GM23338 (cell line): ENCODE results near the gene GPN2. TPM values are rescaled to one million over a fixed set of nuclear protein-coding genes. Genes with fewer than 3 reads are reported as not detected.

Experiments used
- ATAC-seq: fragments of 200-7000 bp; cut with Tn5 transposase; 3 replicates; pipeline ENCODE4 v1.9.1; 2020
- DNase-seq: peaks from one replicate; pipeline ENCODE4 v3.0.0-alpha.2; 2015; ENCODE audit warnings: low spot score
- H2AFZ ChIP-seq: fragments of 200-600 bp; sonication (generic); 2 replicates; pipeline ENCODE4 v1.8.0; 2016; ENCODE audit warnings: antibody characterized with exemption, mild to moderate bottlenecking, moderate library complexity
- H3F3A ChIP-seq: fragments of 200-600 bp; sonication (generic); replicated peaks from 2 replicates; pipeline ENCODE4 v1.8.0; 2017; ENCODE audit warnings: antibody characterized with exemption, mixed run types, low read depth
- H3K27ac ChIP-seq: fragments of 200-600 bp; sonication (generic); 2 replicates; pipeline ENCODE4 v1.6.1; 2016; ENCODE audit warnings: low read depth
- H3K27me3 ChIP-seq: fragments of 200-600 bp; sonication (generic); 2 replicates; pipeline ENCODE4 v1.8.0; 2016; ENCODE audit warnings: mild to moderate bottlenecking, mixed run types, moderate library complexity; ENCODE audit not compliant: insufficient read depth
- H3K36me3 ChIP-seq: fragments of 200-600 bp; sonication (generic); 2 replicates; pipeline ENCODE4 v1.8.0; 2016; ENCODE audit warnings: mild to moderate bottlenecking; ENCODE audit not compliant: insufficient read depth
- H3K4me1 ChIP-seq: fragments of 200-600 bp; sonication (generic); 2 replicates; pipeline ENCODE4 v1.8.0; 2016; ENCODE audit warnings: mild to moderate bottlenecking, moderate library complexity; ENCODE audit not compliant: insufficient read depth
- H3K4me2 ChIP-seq: fragments of 200-600 bp; sonication (generic); 2 replicates; pipeline ENCODE4 v1.7.1; 2017; ENCODE audit warnings: mixed run types
- H3K4me3 ChIP-seq: fragments of 200-600 bp; sonication (generic); 2 replicates; pipeline ENCODE4 v1.6.1; 2016; ENCODE audit warnings: mixed run types
- H3K79me2 ChIP-seq: fragments of 200-600 bp; sonication (generic); replicated peaks from 2 replicates; pipeline ENCODE4 v1.8.0; 2017; ENCODE audit warnings: mild to moderate bottlenecking; ENCODE audit not compliant: insufficient read depth
- H3K9me2 ChIP-seq: fragments of 200-600 bp; sonication (generic); 2 replicates; pipeline ENCODE4 v1.8.0; 2017; ENCODE audit not compliant: insufficient read depth
- H4K20me1 ChIP-seq: fragments of 200-600 bp; sonication (generic); replicated peaks from 2 replicates; pipeline ENCODE4 v1.8.0; 2017; ENCODE audit warnings: mild to moderate bottlenecking; ENCODE audit not compliant: insufficient read depth
- H3K27ac Mint-ChIP-seq: 2 replicates; pipeline ENCODE4 v1.8.0; 2020; ENCODE audit warnings: inconsistent platforms, mild to moderate bottlenecking, moderate library complexity, mixed read lengths
- H3K27me3 Mint-ChIP-seq: 3 replicates; pipeline ENCODE4 v1.8.0; 2022; ENCODE audit warnings: low read depth, mild to moderate bottlenecking, moderate library complexity, mixed read lengths, inconsistent platforms; ENCODE audit not compliant: insufficient read depth, poor library complexity
- H3K36me3 Mint-ChIP-seq: 3 replicates; pipeline ENCODE4 v1.8.0; 2021; ENCODE audit warnings: low read depth, mild to moderate bottlenecking, inconsistent platforms, moderate library complexity, mixed read lengths
- H3K4me1 Mint-ChIP-seq: 3 replicates; pipeline ENCODE4 v1.8.0; 2020; ENCODE audit warnings: mild to moderate bottlenecking, inconsistent platforms, mixed read lengths
- H3K4me3 Mint-ChIP-seq: 3 replicates; pipeline ENCODE4 v1.8.0; 2021; ENCODE audit warnings: moderate library complexity, mild to moderate bottlenecking, inconsistent platforms, mixed read lengths
- H3K9me3 Mint-ChIP-seq: 3 replicates; pipeline ENCODE4 v1.8.0; 2020; ENCODE audit warnings: moderate library complexity, mild to moderate bottlenecking, inconsistent platforms, mixed read lengths
- CTCF ChIP-seq, 2 experiments: fragments of 200-600 bp in 1 of 2; sonication (generic) in 1 of 2; conservative IDR thresholded peaks; 2 replicates each; pipeline versions ENCODE4 v1.5.1 to v1.6.1; 2016 to 2017; ENCODE audit warnings: antibody characterized with exemption in 2 of 2, low read depth in 2 of 2, mild to moderate bottlenecking in 2 of 2, moderate library complexity in 1 of 2
- ETS1 ChIP-seq: IDR thresholded peaks from 2 replicates; pipeline ENCODE4 v1.6.1; 2016; ENCODE audit warnings: antibody characterized with exemption
- EZH2 ChIP-seq: fragments of 200-600 bp; sonication (generic); IDR thresholded peaks from one replicate; pipeline ENCODE4 v1.8.0; 2017; ENCODE audit warnings: antibody characterized with exemption, mild to moderate bottlenecking, low read depth; ENCODE audit not compliant: unreplicated experiment
- EZH2phosphoT487 ChIP-seq: fragments of 200-600 bp; sonication (generic); IDR thresholded peaks from one replicate; pipeline ENCODE4 v1.8.1; 2018; ENCODE audit warnings: antibody characterized with exemption; ENCODE audit not compliant: unreplicated experiment
- REST ChIP-seq: IDR thresholded peaks from one replicate; pipeline ENCODE4 v1.6.1; 2018; ENCODE audit warnings: antibody characterized with exemption; ENCODE audit not compliant: unreplicated experiment
- ZNF114 ChIP-seq: fragments of 250-450 bp; sonication (Bioruptor Pico); IDR thresholded peaks from 2 replicates; pipeline ENCODE4 v1.5.0; 2020; ENCODE audit warnings: mild to moderate bottlenecking, moderate library complexity
- polyA plus RNA-seq: library from polyadenylated mRNA; unstranded; fragments of >200 nt; fragmentation: Nextera tagmentation; extraction: Ambion mirVana; gene quantifications from 2 replicates; pipeline ENCODE4 v1.2.1, GENCODE V29; 2016
- total RNA-seq: library from RNA; depleted of rRNA; stranded (reverse); fragments of >200 nt; shearing (Covaris generic); gene quantifications from 2 replicates; pipeline ENCODE4 v1.2.3, GENCODE V29; 2014

Gene GPN2
- total and polyA plus RNA-seq, 2 experiments from 2014 or later, result 10.1 to 19.4 TPM

GRCh38 chr1:26921126-26921539, 31.1 kb upstream of the GPN2 start (continued):
- TF ChIP-seq REST, result no peak
- no peak for TF ChIP-seq ZNF114 (CRISPR knock-in tag)
- TF ChIP-seq ETS1, result no peak
- TF ChIP-seq EZH2, result no peak
- no peak for TF ChIP-seq EZH2phosphoT487

- ATAC-seq, result no peak
- Mint-ChIP-seq H3K9me3 (no peaks in the 10 kb centered on the region), H3K4me1 (no peaks in the 10 kb centered on the region), H3K4me3 (no peak overlapping the region), H3K27me3 (peaks cover 9% of the 10 kb centered on the region), H3K36me3 (no peaks in the 10 kb centered on the region; the same call in 2 of the 3 replicates), H3K27ac (no peak overlapping the region)
- TF ChIP-seq CTCF (conservative IDR thresholded peaks at IDR 0.05; ENCODE audit: low read depth in 2 of 2), result no peak
- Histone ChIP-seq H3K27ac (no peak overlapping the region), H3K27me3 (no peaks in the 10 kb centered on the region), H3K9me2 (no peaks in the 10 kb centered on the region), H3F3A (no peaks in the 10 kb centered on the region), H3K79me2 (no peaks in the 10 kb centered on the region), H2AFZ (no peak overlapping the region), H4K20me1 (no peaks in the 10 kb centered on the region; the same call in 1 of the 2 replicates), H3K4me2 (no peak overlapping the region), H3K36me3 (no peaks in the 10 kb centered on the region), H3K4me3 (no peak overlapping the region), H3K4me1 (no peaks in the 10 kb centered on the region)
- no peak for DNase-seq
These were observed 25.2 kb upstream of the GPN2 start for GRCh38 chr1:26915204-26915842.
